Endothelial cell of umbilical vein (primary cell): ENCODE measurements around the gene TNN. TPM values are rescaled to one million over a fixed set of nuclear protein-coding genes. Genes with fewer than 3 reads are reported as not detected.

Source experiments
- BruUV-seq: library from RNA; stranded (reverse); fragments of 400-500 nt; replicated peaks from 2 replicates; lab custom pipeline; 2021; lab: Mats Ljungman, UMichigan
- CTCF ChIA-PET: fragments of 300-600, 350-600 bp; sonication (Branson Sonifier 250); formaldehyde crosslinking; loops from one replicate; lab custom pipeline; 2021; ENCODE audit warnings: antibody characterized with exemption, inconsistent platforms; lab: Charles Lee
- POLR2A ChIA-PET: fragments of 300-600, 350-600 bp; sonication (Branson Sonifier 250); formaldehyde crosslinking; loops from one replicate; lab custom pipeline; 2021; ENCODE audit warnings: antibody characterized with exemption, inconsistent platforms; lab: Charles Lee
- DNase-seq: peaks from one replicate; pipeline ENCODE4 v3.0.0-alpha.2; 2011; ENCODE audit warnings: low read depth, low spot score
- FAIRE-seq: peaks from 2 replicates; lab custom pipeline; 2011; peaks lifted over from hg19 to GRCh38; lab: Jason Lieb, UNC
- H2AFZ ChIP-seq: 2 replicates; pipeline ENCODE4 v1.6.0; 2012; ENCODE audit warnings: low read depth, low read length, control low read depth, inconsistent platforms
- H3K27ac ChIP-seq: 2 replicates; pipeline ENCODE4 v1.5.1; 2011; ENCODE audit warnings: low read depth, mild to moderate bottlenecking, control low read depth, low read length, moderate library complexity; ENCODE audit not compliant: insufficient read depth
- H3K27me3 ChIP-seq, 2 experiments: 2 replicates each; pipeline versions ENCODE4 v1.6.0 to v1.6.1; 2011; ENCODE audit warnings: low read length in 2 of 2, mixed read lengths in 1 of 2; ENCODE audit not compliant: control insufficient read depth in 2 of 2, insufficient read depth in 2 of 2
- H3K36me3 ChIP-seq, 2 experiments: 2 replicates in 1 of 2; 3 replicates in 1 of 2; pipeline ENCODE4 v1.5.1; 2011; ENCODE audit warnings: low read length in 2 of 2, mild to moderate bottlenecking in 1 of 2, moderate library complexity in 1 of 2; ENCODE audit not compliant: control insufficient read depth in 2 of 2, insufficient read depth in 2 of 2; ENCODE audit errors: extremely low read depth in 1 of 2
- H3K4me1 ChIP-seq: 3 replicates; pipeline ENCODE4 v1.5.1; 2011; ENCODE audit warnings: mild to moderate bottlenecking, low read length; ENCODE audit not compliant: control insufficient read depth, insufficient read depth; ENCODE audit errors: extremely low read depth
- H3K4me2 ChIP-seq: 2 replicates; pipeline ENCODE4 v1.6.1; 2011; ENCODE audit warnings: low read length, control low read depth, mixed read lengths; ENCODE audit not compliant: insufficient read depth
- H3K4me3 ChIP-seq, 3 experiments: fragments of 200-600 bp in 1 of 3; sonication (generic), shearing (Covaris generic) in 1 of 3; replicated peaks in 1 of 3; 2 replicates each; pipeline ENCODE4 v1.5.1; 2011 to 2016; ENCODE audit warnings: control low read depth in 3 of 3, low read length in 3 of 3, mild to moderate bottlenecking in 2 of 3, inconsistent platforms in 1 of 3, low read depth in 1 of 3, moderate library complexity in 1 of 3; ENCODE audit not compliant: insufficient read depth in 1 of 3
- H3K79me2 ChIP-seq: 2 replicates; pipeline ENCODE4 v1.6.0; 2012; ENCODE audit warnings: low read length, inconsistent platforms; ENCODE audit not compliant: control insufficient read depth, insufficient read depth
- H3K9ac ChIP-seq: replicated peaks from 2 replicates; pipeline ENCODE3; 2011; ENCODE audit warnings: low read length, control low read depth; ENCODE audit not compliant: insufficient read depth; ENCODE audit errors: extremely low read depth
- H3K9me1 ChIP-seq: replicated peaks from 3 replicates; pipeline ENCODE4 v1.6.0; 2011; ENCODE audit warnings: mild to moderate bottlenecking, low read length; ENCODE audit not compliant: control insufficient read depth, insufficient read depth; ENCODE audit errors: extremely low read depth
- H3K9me3 ChIP-seq: replicated peaks from 2 replicates; pipeline ENCODE4 v1.5.1; 2012; ENCODE audit warnings: low read length, inconsistent platforms; ENCODE audit not compliant: control insufficient read depth, insufficient read depth
- H4K20me1 ChIP-seq: replicated peaks from 2 replicates; pipeline ENCODE3; 2011; ENCODE audit warnings: mild to moderate bottlenecking, low read length; ENCODE audit not compliant: control insufficient read depth, insufficient read depth; ENCODE audit errors: extremely low read depth
- CTCF ChIP-seq, 2 donors: IDR thresholded peaks; 1 replicate in 1 of 2; 2 replicates in 1 of 2; pipeline ENCODE4 v1.5.1; 2011; ENCODE audit warnings: low read length in 2 of 2, mild to moderate bottlenecking in 2 of 2, moderate library complexity in 2 of 2, control low read depth in 1 of 2, inconsistent platforms in 1 of 2, low read depth in 1 of 2; ENCODE audit not compliant: insufficient read depth in 1 of 2; ENCODE audit errors: extremely low read depth in 1 of 2
- EZH2 ChIP-seq: IDR thresholded peaks from 2 replicates; pipeline ENCODE4 v1.6.1; 2012; ENCODE audit warnings: borderline replicate concordance, low read depth, mild to moderate bottlenecking, moderate library complexity, low read length, inconsistent platforms; ENCODE audit not compliant: severe bottlenecking
- FOS ChIP-seq: IDR thresholded peaks from 2 replicates; pipeline ENCODE4 v1.6.1; 2011; ENCODE audit warnings: mild to moderate bottlenecking, low read length, moderate library complexity, borderline replicate concordance; ENCODE audit not compliant: insufficient read depth
- GATA2 ChIP-seq: IDR thresholded peaks from 2 replicates; pipeline ENCODE4 v1.7.0; 2011; ENCODE audit warnings: low read depth, mild to moderate bottlenecking, moderate library complexity, mixed read lengths, low read length; ENCODE audit not compliant: insufficient read length, insufficient read depth
- JUN ChIP-seq: IDR thresholded peaks from 2 replicates; pipeline ENCODE4 v1.6.1; 2011; ENCODE audit warnings: borderline replicate concordance, low read depth; ENCODE audit not compliant: insufficient read length, insufficient read depth
- MAX ChIP-seq: IDR thresholded peaks from 2 replicates; pipeline ENCODE4 v1.6.1; 2011; ENCODE audit not compliant: insufficient read depth, insufficient read length
- MYC ChIP-seq: IDR thresholded peaks from one replicate; pipeline ENCODE4 v1.6.1; 2011; ENCODE audit warnings: mild to moderate bottlenecking, low read depth, low read length
- POLR2A ChIP-seq: IDR thresholded peaks from 2 replicates; pipeline ENCODE4 v1.6.1; 2012; ENCODE audit warnings: low read depth, mild to moderate bottlenecking, control low read depth, low read length
- POLR2AphosphoS5 ChIP-seq: IDR thresholded peaks from 2 replicates; pipeline ENCODE4 v1.6.1; 2012; ENCODE audit warnings: low read depth, mild to moderate bottlenecking, control low read depth, low read length, moderate library complexity; ENCODE audit not compliant: insufficient read depth
- dilution Hi-C: fragments of 300-500 bp; cut with MboI; formaldehyde crosslinking; loops from one replicate; pipeline ENCODE4 v1.15.0; 2019; ENCODE audit warnings: low sequenced_read_pairs; ENCODE audit not compliant: extremely low pct_ligation_motif_present
- intact Hi-C: fragments of 100-400 bp; cut with micrococcal nuclease; formaldehyde crosslinking; loops from one replicate; pipeline ENCODE4 v1.10.0; 2022
- polyA plus RNA-seq, 4 experiments: library from polyadenylated mRNA; depleted of rRNA in 3 of 4; stranded (reverse) in 3 of 4; unstranded in 1 of 4; fragments of >200 nt; gene quantifications; 2 replicates each; pipeline versions ENCODE4 v1.2.1 to v1.2.3, GENCODE V29; 2011 to 2012; ENCODE audit warnings: missing spikeins in 1 of 4
- total RNA-seq: library from RNA; stranded (reverse); gene quantifications from 2 replicates; pipeline ENCODE4 v1.2.3, GENCODE V29; 2021

The TNN gene
- total and polyA plus RNA-seq, 2 donors (not counting 3 experiments of a cell fraction or from before 2014, with no cell fraction given), result not detected

- ChIA-PET CTCF (interaction anchor here (1.8 to 3.3 kb wide), 3 partner anchors 17 to 100 kb away, joined by 7 to 14 read pairs (median 10); no protein-coding TSS in a partner anchor), POLR2A (no interaction called here)
- intact Hi-C loops, result no loop called here
- Histone ChIP-seq H2AFZ (no peak overlapping the region), H3K4me3 (no peak overlapping the region), H3K4me1 (no peaks in the 10 kb centered on the region), H4K20me1 (no peaks in the 10 kb centered on the region), H3K79me2 (no peaks in the 10 kb centered on the region), H3K9me1 (no peaks in the 10 kb centered on the region), H3K4me2 (no peak overlapping the region), H3K9me3 (no peaks in the 10 kb centered on the region), H3K27ac (no peak overlapping the region), H3K27me3 (peaks cover 0 to 6% of the 10 kb centered on the region in 2 experiments), H3K36me3 (no peaks in the 10 kb centered on the region), H3K9ac (no peak overlapping the region)
- DNase-seq (no peak), FAIRE-seq (no peak)
- no peak for TF ChIP-seq MYC
- no peak for TF ChIP-seq CTCF (IDR thresholded peaks at IDR 0.05; ENCODE audit: extremely low read depth in 1 of 2, insufficient read depth in 1 of 2, low read depth in 1 of 2, low read length in 2 of 2)
- no peak for TF ChIP-seq POLR2AphosphoS5
- TF ChIP-seq FOS, result no peak
- no peak for TF ChIP-seq MAX
- no TSS peak for BruUV-seq
- dilution Hi-C loops, result no loop called here
Observed at GRCh38 chr1:175129182-175129581, 61.5 kb downstream of the TNN start.

- no peak for DNase-seq
- Histone ChIP-seq H3K79me2 (no peaks in the 10 kb centered on the region), H3K4me1 (no peaks in the 10 kb centered on the region), H4K20me1 (no peaks in the 10 kb centered on the region), H3K4me2 (no peak overlapping the region), H3K27me3 (peaks cover 0 to 6% of the 10 kb centered on the region in 2 experiments), H2AFZ (no peak overlapping the region), H3K36me3 (no peaks in the 10 kb centered on the region), H3K9ac (no peak overlapping the region), H3K4me3 (no peak overlapping the region), H3K27ac (no peak overlapping the region), H3K9me3 (no peaks in the 10 kb centered on the region), H3K9me1 (no peaks in the 10 kb centered on the region)
- FAIRE-seq, result no peak
- intact Hi-C loops (no loop called here), dilution Hi-C loops (no loop called here)
- ChIA-PET CTCF (interaction anchor here (1.8 to 3.3 kb wide), 3 partner anchors 17 to 100 kb away, joined by 7 to 14 read pairs (median 10); no protein-coding TSS in a partner anchor), POLR2A (no interaction called here)
- BruUV-seq, result no TSS peak
- TF ChIP-seq MAX, result no peak
- TF ChIP-seq EZH2, result no peak
- no peak for TF ChIP-seq POLR2AphosphoS5
- TF ChIP-seq POLR2A, result no peak
- TF ChIP-seq CTCF (IDR thresholded peaks at IDR 0.05; ENCODE audit: extremely low read depth in 1 of 2, insufficient read depth in 1 of 2, low read depth in 1 of 2, low read length in 2 of 2), result no peak
- TF ChIP-seq JUN, result no peak
- no peak for TF ChIP-seq FOS
- no peak for TF ChIP-seq MYC
- TF ChIP-seq GATA2, result no peak
Observed at GRCh38 chr1:175129644-175129996, 62.0 kb downstream of the TNN start.
